Parathyroid adenoma (tissue), 2 donors: ENCODE measurements around the gene NKX2-1.
"Not testable (repeated sequence)": the region's sequence is repeated elsewhere in the genome, so short reads cannot be mapped to it uniquely, and the experiment has no call there.

Experiments used
- H2AFZ ChIP-seq: fragments of 300-600 bp; sonication (generic); one replicate; pipeline ENCODE4 v1.7.0; 2017; ENCODE audit warnings: antibody characterized with exemption, mild to moderate bottlenecking
- H3K27ac ChIP-seq: fragments of 300-600 bp; sonication (generic); one replicate; pipeline ENCODE4 v1.7.0; 2017
- H3K27me3 ChIP-seq: fragments of 300-600 bp; sonication (generic); one replicate; pipeline ENCODE4 v1.7.0; 2017; ENCODE audit warnings: low read length; ENCODE audit not compliant: control insufficient read depth, insufficient read depth
- H3K36me3 ChIP-seq: fragments of 300-600 bp; sonication (generic); one replicate; pipeline ENCODE4 v1.7.0; 2017; ENCODE audit warnings: low read length; ENCODE audit not compliant: control insufficient read depth, insufficient read depth
- H3K4me1 ChIP-seq: fragments of 300-600 bp; sonication (generic); one replicate; pipeline ENCODE4 v1.7.0; 2017; ENCODE audit warnings: control low read depth
- H3K4me2 ChIP-seq: fragments of 300-600 bp; sonication (generic); one replicate; pipeline ENCODE4 v1.7.0; 2017; ENCODE audit warnings: low read length
- H3K4me3 ChIP-seq: fragments of 300-600 bp; sonication (generic); one replicate; pipeline ENCODE4 v1.7.0; 2017; ENCODE audit warnings: low read depth, low read length
- H3K79me2 ChIP-seq: fragments of 300-600 bp; sonication (generic); one replicate; pipeline ENCODE4 v1.7.0; 2017; ENCODE audit warnings: control low read depth
- H3K9ac ChIP-seq: fragments of 300-600 bp; sonication (generic); one replicate; pipeline ENCODE4 v1.7.0; 2017; ENCODE audit warnings: mild to moderate bottlenecking
- H3K9me3 ChIP-seq: fragments of 300-600 bp; sonication (generic); one replicate; pipeline ENCODE4 v1.7.0; 2017; ENCODE audit warnings: low read length; ENCODE audit not compliant: control insufficient read depth
- TF ChIP-seq, protein P1 (sequence below): fragments of 300-600 bp; sonication (generic); IDR thresholded peaks from one replicate; pipeline ENCODE4 v1.7.0; 2017; ENCODE audit warnings: antibody characterized with exemption, mild to moderate bottlenecking
- donor health status: primary hyperparathyroidism.

NKX2-1 gene

DNA sequence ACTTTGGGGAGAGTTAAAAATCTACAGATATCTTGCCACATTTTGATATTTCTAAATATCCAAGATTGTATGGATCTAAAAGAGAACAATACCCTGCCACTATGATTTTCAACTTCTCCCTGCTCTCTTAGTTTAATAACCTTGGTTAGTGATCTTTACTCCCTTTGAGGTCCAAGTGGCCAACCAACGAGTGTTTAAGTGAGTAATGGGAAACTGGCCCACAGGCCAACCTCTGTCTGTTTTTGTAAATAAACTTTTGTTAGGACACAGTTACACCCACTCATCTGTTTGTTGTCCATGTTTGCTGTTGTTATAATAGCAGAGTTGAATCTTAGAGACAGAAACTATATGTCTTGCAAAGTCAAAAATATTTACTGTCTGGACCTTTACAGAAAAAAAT is 30.9 kb upstream of the NKX2-1 start:
- TF ChIP-seq, protein P1, sequence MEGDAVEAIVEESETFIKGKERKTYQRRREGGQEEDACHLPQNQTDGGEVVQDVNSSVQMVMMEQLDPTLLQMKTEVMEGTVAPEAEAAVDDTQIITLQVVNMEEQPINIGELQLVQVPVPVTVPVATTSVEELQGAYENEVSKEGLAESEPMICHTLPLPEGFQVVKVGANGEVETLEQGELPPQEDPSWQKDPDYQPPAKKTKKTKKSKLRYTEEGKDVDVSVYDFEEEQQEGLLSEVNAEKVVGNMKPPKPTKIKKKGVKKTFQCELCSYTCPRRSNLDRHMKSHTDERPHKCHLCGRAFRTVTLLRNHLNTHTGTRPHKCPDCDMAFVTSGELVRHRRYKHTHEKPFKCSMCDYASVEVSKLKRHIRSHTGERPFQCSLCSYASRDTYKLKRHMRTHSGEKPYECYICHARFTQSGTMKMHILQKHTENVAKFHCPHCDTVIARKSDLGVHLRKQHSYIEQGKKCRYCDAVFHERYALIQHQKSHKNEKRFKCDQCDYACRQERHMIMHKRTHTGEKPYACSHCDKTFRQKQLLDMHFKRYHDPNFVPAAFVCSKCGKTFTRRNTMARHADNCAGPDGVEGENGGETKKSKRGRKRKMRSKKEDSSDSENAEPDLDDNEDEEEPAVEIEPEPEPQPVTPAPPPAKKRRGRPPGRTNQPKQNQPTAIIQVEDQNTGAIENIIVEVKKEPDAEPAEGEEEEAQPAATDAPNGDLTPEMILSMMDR = no peak
- H3K4me1 ChIP-seq = no peaks in the 10 kb centered on the region
- no peaks in the 10 kb centered on the region for H3K27me3 ChIP-seq
- no peak overlapping the region for H3K9ac ChIP-seq
- no peak overlapping the region for H2AFZ ChIP-seq
- H3K9me3 ChIP-seq = no peaks in the 10 kb centered on the region
- H3K79me2 ChIP-seq = no peaks in the 10 kb centered on the region
- H3K4me3 ChIP-seq = no peak overlapping the region
- H3K4me2 ChIP-seq = no peak overlapping the region
- H3K27ac ChIP-seq = no peak overlapping the region
- H3K36me3 ChIP-seq = no peaks in the 10 kb centered on the region

DNA sequence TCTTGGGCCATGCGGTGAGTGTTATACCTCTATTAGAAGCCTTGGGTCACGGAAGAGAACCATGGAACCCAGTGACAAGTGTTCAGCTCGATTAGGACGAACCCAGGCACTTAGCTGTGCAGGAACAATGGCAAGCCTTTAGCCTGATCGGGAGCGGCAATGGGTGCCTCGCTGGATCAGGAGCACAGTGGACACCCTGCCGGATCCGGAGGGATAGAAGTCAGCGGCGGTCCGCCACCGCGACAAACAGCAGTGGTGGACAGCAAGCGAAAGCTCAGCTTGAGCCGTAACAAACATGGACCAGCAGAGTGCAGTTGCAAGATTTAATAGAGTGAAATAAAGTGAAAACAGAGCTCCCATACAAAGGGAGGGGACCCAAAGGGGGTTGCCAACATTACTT is 24.2 kb upstream of the NKX2-1 start:
- H2AFZ ChIP-seq, H3K9me3 ChIP-seq, H3K9ac ChIP-seq, H3K4me2 ChIP-seq, H3K27ac ChIP-seq, H3K27me3 ChIP-seq, H3K4me1 ChIP-seq, H3K79me2 ChIP-seq, H3K4me3 ChIP-seq, H3K36me3 ChIP-seq: not testable (repeated sequence)

DNA sequence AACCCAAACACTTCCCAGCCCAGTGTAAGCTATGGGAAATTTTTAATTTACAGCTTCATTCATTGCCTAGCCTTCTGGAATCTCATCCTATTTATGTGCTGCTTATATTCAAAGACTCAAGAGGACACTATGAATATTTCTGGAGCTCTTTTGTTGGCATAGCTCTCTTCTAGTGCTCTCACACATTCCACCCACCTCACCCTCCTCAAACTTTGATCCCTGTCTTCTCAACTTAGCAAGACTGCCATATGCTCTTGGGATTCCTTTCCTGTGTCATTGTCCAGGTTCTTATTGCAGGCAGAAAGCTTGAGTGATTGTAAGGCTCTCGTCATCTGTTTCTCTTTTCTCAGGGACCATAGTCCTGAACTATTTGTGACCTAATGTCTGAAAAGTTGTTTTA is 18.0 kb upstream of the NKX2-1 start:
- Histone ChIP-seq H3K4me3 (no peak overlapping the region), H3K4me2 (no peak overlapping the region), H3K4me1 (no peaks in the 10 kb centered on the region), H3K79me2 (no peaks in the 10 kb centered on the region), H2AFZ (no peak overlapping the region), H3K36me3 (no peaks in the 10 kb centered on the region), H3K9ac (no peak overlapping the region), H3K9me3 (peaks cover 4% of the 10 kb centered on the region), H3K27ac (no peak overlapping the region), H3K27me3 (peaks cover 3% of the 10 kb centered on the region)
- TF ChIP-seq, protein P1 = no peak

DNA sequence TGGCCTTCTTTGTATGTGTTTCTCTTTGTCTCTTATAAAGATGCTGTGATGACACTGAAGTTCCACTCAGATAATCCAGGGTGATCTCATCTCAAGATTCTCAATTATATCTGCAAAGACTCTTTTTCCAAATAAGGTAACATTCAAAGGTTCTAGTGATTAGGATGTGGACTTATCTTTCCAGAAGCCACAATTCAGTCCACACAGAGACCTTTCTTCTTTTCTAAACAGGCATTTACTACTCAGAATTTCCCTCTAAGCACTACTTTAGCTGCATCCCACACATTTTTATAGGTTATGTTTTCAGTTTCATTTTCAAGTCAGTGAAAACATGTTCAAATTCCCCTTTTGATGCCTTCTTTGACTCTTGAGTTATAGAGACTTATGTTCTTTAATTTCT is 9.0 kb upstream of the NKX2-1 start:
- H3K9ac ChIP-seq = no peak overlapping the region
- peaks cover 10% of the 10 kb centered on the region for H3K27me3 ChIP-seq
- H2AFZ ChIP-seq = no peak overlapping the region
- H3K27ac ChIP-seq = no peak overlapping the region
- no peak overlapping the region for H3K4me2 ChIP-seq
- TF ChIP-seq, protein P1 = no peak
- no peaks in the 10 kb centered on the region for H3K4me1 ChIP-seq
- no peaks in the 10 kb centered on the region for H3K9me3 ChIP-seq
- no peaks in the 10 kb centered on the region for H3K36me3 ChIP-seq
- H3K4me3 ChIP-seq = no peak overlapping the region
- H3K79me2 ChIP-seq = no peaks in the 10 kb centered on the region

DNA sequence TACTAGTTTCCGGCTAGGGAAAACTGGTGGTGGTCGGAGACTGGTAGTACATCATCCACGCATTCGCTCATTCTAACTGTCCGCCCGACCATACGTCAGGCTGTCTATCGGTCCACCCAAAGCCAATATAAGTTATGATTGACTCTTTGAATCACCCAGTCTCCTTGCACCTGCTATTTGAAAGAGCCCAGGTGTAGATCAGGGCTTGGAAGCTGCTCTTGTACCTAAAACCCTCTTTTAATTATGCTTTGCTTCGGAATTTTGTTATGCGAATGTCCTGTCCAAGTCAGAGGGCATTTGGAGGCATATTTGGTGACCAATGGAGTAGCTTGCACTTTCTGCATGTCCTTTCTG is 5.7 kb upstream of the NKX2-1 start:
- TF ChIP-seq, protein P1 = no peak
- Histone ChIP-seq H3K36me3 (no peaks in the 10 kb centered on the region), H3K9ac (no peak overlapping the region), H3K9me3 (no peaks in the 10 kb centered on the region), H3K4me3 (no peak overlapping the region), H3K27ac (no peak overlapping the region), H2AFZ (no peak overlapping the region), H3K27me3 (peaks cover 40% of the 10 kb centered on the region), H3K79me2 (no peaks in the 10 kb centered on the region), H3K4me2 (no peak overlapping the region), H3K4me1 (no peaks in the 10 kb centered on the region)
